Liver (tissue), 9 donors: ENCODE data around the gene PEX7. TPM values are rescaled to one million over a fixed set of nuclear protein-coding genes. Genes with fewer than 3 reads are reported as not detected.

Source experiments
- DNase-seq: peaks from one replicate; pipeline ENCODE4 v3.0.0-alpha.2; 2017; ENCODE audit warnings: low spot score
- H3K27ac ChIP-seq, 2 donors: one replicate each; pipeline ENCODE4 v1.7.0; 2013; ENCODE audit warnings: inconsistent platforms in 2 of 2, low read length in 2 of 2, control low read depth in 1 of 2, low read depth in 1 of 2, mild to moderate bottlenecking in 1 of 2
- H3K27me3 ChIP-seq, 4 donors: one replicate each; pipeline versions ENCODE4 v1.6.1 to v1.7.0; 2013; ENCODE audit warnings: low read length in 3 of 4, inconsistent platforms in 1 of 4, mild to moderate bottlenecking in 1 of 4, moderate library complexity in 1 of 4; ENCODE audit not compliant: control insufficient read depth in 4 of 4, insufficient read depth in 4 of 4
- H3K36me3 ChIP-seq, 4 donors: one replicate each; pipeline versions ENCODE4 v1.6.1 to v1.7.0; 2013; ENCODE audit warnings: low read length in 3 of 4, mild to moderate bottlenecking in 3 of 4, low read depth in 1 of 4, moderate library complexity in 1 of 4; ENCODE audit not compliant: control insufficient read depth in 4 of 4, insufficient read depth in 3 of 4
- H3K4me1 ChIP-seq, 4 donors: one replicate each; pipeline versions ENCODE4 v1.6.1 to v1.7.0; 2013; ENCODE audit warnings: low read length in 3 of 4, mild to moderate bottlenecking in 3 of 4, moderate library complexity in 1 of 4; ENCODE audit not compliant: control insufficient read depth in 4 of 4, insufficient read depth in 4 of 4
- H3K4me3 ChIP-seq, 3 donors: one replicate each; pipeline versions ENCODE4 v1.6.1 to v1.7.0; 2013; ENCODE audit warnings: low read length in 3 of 3, control low read depth in 1 of 3, low read depth in 1 of 3, mild to moderate bottlenecking in 1 of 3
- H3K9ac ChIP-seq, 2 donors: one replicate each; pipeline ENCODE4 v1.7.0; 2013; ENCODE audit warnings: low read length in 2 of 2, mild to moderate bottlenecking in 2 of 2, moderate library complexity in 2 of 2, control low read depth in 1 of 2, low read depth in 1 of 2
- H3K9me3 ChIP-seq, 4 donors: one replicate each; pipeline versions ENCODE4 v1.6.1 to v1.7.0; 2013; ENCODE audit warnings: low read length in 3 of 4; ENCODE audit not compliant: control insufficient read depth in 4 of 4
- ATF3 ChIP-seq: IDR thresholded peaks from 2 replicates; pipeline ENCODE4 v1.6.1; 2016; ENCODE audit warnings: antibody characterized with exemption
- CTCF ChIP-seq: fragments of 150-350 bp; IDR thresholded peaks from 2 replicates; pipeline ENCODE4 v1.5.1; 2017; ENCODE audit warnings: improper control_type of control experiment, low read depth, low read length; ENCODE audit not compliant: missing input control
- EGR1 ChIP-seq, 2 donors: IDR thresholded peaks; 2 replicates each; pipeline ENCODE4 v1.6.1; 2016 to 2018; ENCODE audit warnings: antibody characterized with exemption in 2 of 2, low read depth in 2 of 2
- FOXA1 ChIP-seq: IDR thresholded peaks from 2 replicates; pipeline ENCODE4 v1.6.1; 2016; ENCODE audit warnings: antibody characterized with exemption
- FOXA2 ChIP-seq: IDR thresholded peaks from 2 replicates; pipeline ENCODE4 v1.6.1; 2016; ENCODE audit warnings: antibody characterized with exemption
- GABPA ChIP-seq, 2 donors: IDR thresholded peaks in 1 of 2; conservative IDR thresholded peaks in 1 of 2; 2 replicates each; pipeline ENCODE4 v1.6.1; 2016; ENCODE audit warnings: antibody characterized with exemption in 2 of 2, mild to moderate bottlenecking in 1 of 2, moderate library complexity in 1 of 2
- HNF4A ChIP-seq, 2 donors: conservative IDR thresholded peaks; 2 replicates each; pipeline ENCODE4 v1.6.1; 2016; ENCODE audit warnings: antibody characterized with exemption in 2 of 2, mild to moderate bottlenecking in 2 of 2
- HNF4G ChIP-seq: IDR thresholded peaks from 2 replicates; pipeline ENCODE4 v1.6.1; 2016; ENCODE audit warnings: antibody characterized with exemption
- JUND ChIP-seq, 2 donors: IDR thresholded peaks; 2 replicates each; pipeline ENCODE4 v1.6.1; 2016; ENCODE audit warnings: antibody characterized with exemption in 2 of 2
- MAX ChIP-seq: IDR thresholded peaks from 2 replicates; pipeline ENCODE4 v1.6.1; 2016; ENCODE audit warnings: antibody characterized with exemption
- NR2F2 ChIP-seq: IDR thresholded peaks from 2 replicates; pipeline ENCODE4 v1.6.1; 2016; ENCODE audit warnings: antibody characterized with exemption
- RAD21 ChIP-seq, 2 donors: IDR thresholded peaks; 2 replicates each; pipeline ENCODE4 v1.6.1; 2016; ENCODE audit warnings: antibody characterized with exemption in 2 of 2, mild to moderate bottlenecking in 2 of 2
- REST ChIP-seq: IDR thresholded peaks from 2 replicates; pipeline ENCODE4 v1.6.1; 2016; ENCODE audit warnings: antibody characterized with exemption, mild to moderate bottlenecking
- RXRA ChIP-seq, 2 donors: IDR thresholded peaks; 2 replicates each; pipeline ENCODE4 v1.6.1; 2017 to 2018; ENCODE audit warnings: antibody characterized with exemption in 2 of 2, mild to moderate bottlenecking in 1 of 2
- SP1 ChIP-seq: IDR thresholded peaks from 2 replicates; pipeline ENCODE4 v1.6.1; 2018; ENCODE audit warnings: antibody characterized with exemption, mild to moderate bottlenecking
- TAF1 ChIP-seq: conservative IDR thresholded peaks from 2 replicates; pipeline ENCODE4 v1.6.1; 2016; ENCODE audit warnings: antibody characterized with exemption, mild to moderate bottlenecking
- YY1 ChIP-seq: IDR thresholded peaks from 2 replicates; pipeline ENCODE4 v1.6.1; 2016; ENCODE audit warnings: antibody characterized with exemption, mild to moderate bottlenecking
- ZBTB33 ChIP-seq: IDR thresholded peaks from 2 replicates; pipeline ENCODE4 v1.6.1; 2016; ENCODE audit warnings: antibody characterized with exemption
- polyA plus RNA-seq, 2 donors: library from polyadenylated mRNA; stranded (reverse) in 1 of 2; unstranded in 1 of 2; fragments of 200-250 nt in 1 of 2; fragments of >200 nt in 1 of 2; fragmentation: Nextera tagmentation in 1 of 2; extraction: Ambion mirVana in 1 of 2; gene quantifications; one replicate each; pipeline versions ENCODE4 v1.2.1 to v1.2.3, GENCODE V29; 2013 to 2015
- total RNA-seq, 2 donors: library from RNA; depleted of rRNA; stranded (reverse); fragments of >200 nt; gene quantifications; one replicate each; pipeline ENCODE4 v1.2.3, GENCODE V29; 2014
- donor health status: healthy.
- donor health status: healthy.
- donor health status: healthy.
- donor health status: healthy.
- donor health status: healthy.

PEX7 gene
- total and polyA plus RNA-seq, 4 donors, result 5.2 to 7.5 (median 6.2) TPM

- TF ChIP-seq FOXA1 (no peak), ZBTB33 (no peak), TAF1 (no peak), RXRA (IDR thresholded peaks at IDR 0.05) (no peak), FOXA2 (no peak), SP1 (no peak), GABPA (IDR thresholded peaks at IDR 0.05 in 1 of 2, conservative IDR thresholded peaks at IDR 0.05 in 1 of 2) (no peak), HNF4A (conservative IDR thresholded peaks at IDR 0.05) (no peak), EGR1 (IDR thresholded peaks at IDR 0.05; ENCODE audit: low read depth in 2 of 2) (no peak), CTCF (no peak), HNF4G (no peak), ATF3 (no peak), JUND (IDR thresholded peaks at IDR 0.05) (no peak), YY1 (no peak), NR2F2 (no peak), MAX (no peak), RAD21 (IDR thresholded peaks at IDR 0.05) (no peak), REST (no peak)
Measured at GRCh38 chr6:136811272-136811671, 11.1 kb upstream of the PEX7 start.

More at GRCh38 chr6:136811272-136811671, 11.1 kb upstream of the PEX7 start:
- H3K4me3 ChIP-seq, result no peak overlapping the region
- H3K27me3 ChIP-seq, result no peaks in the 10 kb centered on the region
- H3K27ac ChIP-seq, result no peak overlapping the region
- H3K9ac ChIP-seq, result no peak overlapping the region
- no peaks in the 10 kb centered on the region for H3K36me3 ChIP-seq
- H3K4me1 ChIP-seq, result no peaks in the 10 kb centered on the region
- H3K9me3 ChIP-seq, result no peaks in the 10 kb centered on the region
- no peak for DNase-seq
